Ishikawa (cell line): ENCODE data around the gene WWOX.

Experiments used
- CEBPB ChIP-seq: IDR thresholded peaks from 2 replicates; pipeline ENCODE4 v1.6.1; 2012
- CREB1 ChIP-seq: IDR thresholded peaks from 2 replicates; pipeline ENCODE4 v1.6.1; 2012; ENCODE audit warnings: low read depth
- EGR1 ChIP-seq: IDR thresholded peaks from 2 replicates; pipeline ENCODE4 v1.6.1; 2012
- EP300 ChIP-seq: IDR thresholded peaks from 2 replicates; pipeline ENCODE4 v1.6.1; 2012; ENCODE audit warnings: borderline replicate concordance
- RAD21 ChIP-seq: IDR thresholded peaks from 2 replicates; pipeline ENCODE4 v1.6.1; 2012; ENCODE audit warnings: low read depth
- YY1 ChIP-seq: IDR thresholded peaks from 2 replicates; pipeline ENCODE4 v1.6.1; 2012; ENCODE audit warnings: low read depth
- TF ChIP-seq, protein P1 (sequence below): IDR thresholded peaks from 2 replicates; pipeline ENCODE4 v1.6.1; 2012

- TF ChIP-seq, protein P1, sequence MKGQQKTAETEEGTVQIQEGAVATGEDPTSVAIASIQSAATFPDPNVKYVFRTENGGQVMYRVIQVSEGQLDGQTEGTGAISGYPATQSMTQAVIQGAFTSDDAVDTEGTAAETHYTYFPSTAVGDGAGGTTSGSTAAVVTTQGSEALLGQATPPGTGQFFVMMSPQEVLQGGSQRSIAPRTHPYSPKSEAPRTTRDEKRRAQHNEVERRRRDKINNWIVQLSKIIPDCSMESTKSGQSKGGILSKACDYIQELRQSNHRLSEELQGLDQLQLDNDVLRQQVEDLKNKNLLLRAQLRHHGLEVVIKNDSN: no peak
- no peak for TF ChIP-seq EGR1
- TF ChIP-seq RAD21: no peak
- no peak for TF ChIP-seq CREB1
- TF ChIP-seq CEBPB: no peak
- no peak for TF ChIP-seq EP300
- no peak for TF ChIP-seq YY1
Measured at GRCh38 chr16:79019431-79019830, 920.0 kb downstream of the WWOX start.
